Medulla oblongata (tissue), 1 donor: ENCODE results near the gene CYP8B1.

Experiments used
- DNase-seq: peaks from one replicate; pipeline ENCODE4 v3.0.0-alpha.2; 2015; ENCODE audit errors: extremely low spot score

CYP8B1 gene

GRCh38 chr3:42827023-42827422 lies 48.7 kb downstream of the CYP8B1 start:
- DNase-seq: no peak

- DNase-seq: no peak
These were observed 49.5 kb downstream of the CYP8B1 start for GRCh38 chr3:42826141-42826540.

GRCh38 chr3:42823351-42823750 lies 52.3 kb downstream of the CYP8B1 start:
- DNase-seq: no peak

GRCh38 chr3:42822828-42823227 lies 52.9 kb downstream of the CYP8B1 start:
- DNase-seq: no peak
